ENCODE results near the gene FOXP1.

DNA sequence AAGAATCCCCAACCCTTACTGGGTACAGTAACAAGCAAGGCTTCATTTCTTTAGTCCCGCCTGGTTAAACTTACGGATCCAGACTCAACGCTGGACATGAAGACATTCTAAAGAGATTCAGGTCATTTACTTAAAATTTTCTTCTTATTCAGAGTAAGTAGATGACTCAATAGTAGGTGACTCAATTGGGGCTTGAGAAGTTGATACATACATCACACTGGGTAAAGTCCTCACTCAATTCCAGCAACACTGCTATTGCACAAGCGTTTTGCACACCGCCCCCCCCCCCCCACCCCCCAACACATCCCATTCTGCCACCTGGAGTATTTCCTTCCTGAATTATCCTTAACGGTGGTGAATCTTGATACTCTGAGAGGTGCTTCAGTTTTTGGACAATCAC is 610.0 kb downstream of the FOXP1 start:
- TF ChIP-seq, protein P1, sequence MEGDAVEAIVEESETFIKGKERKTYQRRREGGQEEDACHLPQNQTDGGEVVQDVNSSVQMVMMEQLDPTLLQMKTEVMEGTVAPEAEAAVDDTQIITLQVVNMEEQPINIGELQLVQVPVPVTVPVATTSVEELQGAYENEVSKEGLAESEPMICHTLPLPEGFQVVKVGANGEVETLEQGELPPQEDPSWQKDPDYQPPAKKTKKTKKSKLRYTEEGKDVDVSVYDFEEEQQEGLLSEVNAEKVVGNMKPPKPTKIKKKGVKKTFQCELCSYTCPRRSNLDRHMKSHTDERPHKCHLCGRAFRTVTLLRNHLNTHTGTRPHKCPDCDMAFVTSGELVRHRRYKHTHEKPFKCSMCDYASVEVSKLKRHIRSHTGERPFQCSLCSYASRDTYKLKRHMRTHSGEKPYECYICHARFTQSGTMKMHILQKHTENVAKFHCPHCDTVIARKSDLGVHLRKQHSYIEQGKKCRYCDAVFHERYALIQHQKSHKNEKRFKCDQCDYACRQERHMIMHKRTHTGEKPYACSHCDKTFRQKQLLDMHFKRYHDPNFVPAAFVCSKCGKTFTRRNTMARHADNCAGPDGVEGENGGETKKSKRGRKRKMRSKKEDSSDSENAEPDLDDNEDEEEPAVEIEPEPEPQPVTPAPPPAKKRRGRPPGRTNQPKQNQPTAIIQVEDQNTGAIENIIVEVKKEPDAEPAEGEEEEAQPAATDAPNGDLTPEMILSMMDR (IDR thresholded peaks at IDR 0.05): no peak
- no peak for TF ChIP-seq POLR2A (IDR thresholded peaks at IDR 0.05)
- TF ChIP-seq POLR2AphosphoS5 (IDR thresholded peaks at IDR 0.05): no peak

Data from breast epithelium (tissue), 3 donors.